ENCODE data around the gene USP19.

GRCh38 chr3:49161808-49162530, 41.3 kb upstream of the USP19 start:
- TF ChIP-seq CTCF (IDR thresholded peaks at IDR 0.05) (no peak), POLR2A (IDR thresholded peaks at IDR 0.05) (no peak)
